HG03432 (cell line): Measurements from ENCODE around the gene SIGMAR1.
"Not testable (repeated sequence)": the region's sequence is repeated elsewhere in the genome, so short reads cannot be mapped to it uniquely, and the experiment has no call there.

Experiments
- ATAC-seq: cut with Tn5 transposase; IDR thresholded peaks from one replicate; pipeline ENCODE4 v1.9.1; 2021; ENCODE audit warnings: mild to moderate bottlenecking, moderate library complexity; ENCODE audit not compliant: unreplicated experiment

SIGMAR1 gene

GRCh38 chr9:34655394-34655793 lies 17.8 kb upstream of the SIGMAR1 start:
- ATAC-seq = no peak

- ATAC-seq = no peak
Observed at GRCh38 chr9:34654323-34655051, 16.9 kb upstream of the SIGMAR1 start.

GRCh38 chr9:34653151-34654072 lies 15.8 kb upstream of the SIGMAR1 start:
- ATAC-seq = no peak

GRCh38 chr9:34652602-34653000 lies 15.0 kb upstream of the SIGMAR1 start:
- ATAC-seq = no peak

- ATAC-seq = no peak
Observed at GRCh38 chr9:34651876-34652601, 14.5 kb upstream of the SIGMAR1 start, which contains the start of gene IL11RA. TSS of gene IL11RA (plus strand) at chr9:34652185. CDS start at chr9:34655218, 3,033 bp downstream.

GRCh38 chr9:34651321-34651720 lies 13.7 kb upstream of the SIGMAR1 start:
- ATAC-seq = no peak

GRCh38 chr9:34650816-34651215 lies 13.2 kb upstream of the SIGMAR1 start:
- no peak for ATAC-seq

- ATAC-seq = no peak
Observed at GRCh38 chr9:34648673-34649072, 11.1 kb upstream of the SIGMAR1 start.

GRCh38 chr9:34647651-34648050 lies 10.1 kb upstream of the SIGMAR1 start:
- ATAC-seq = no peak

- no peak for ATAC-seq
Observed at GRCh38 chr9:34647084-34647403, 9.5 kb upstream of the SIGMAR1 start.

- ATAC-seq = peak; percentile 93
Observed at GRCh38 chr9:34646211-34647083, 8.9 kb upstream of the SIGMAR1 start, which contains the start of gene GALT. TSS of gene GALT (plus strand) at chr9:34646675. CDS start at chr9:34646705, 30 bp downstream.

- no peak for ATAC-seq
Observed at GRCh38 chr9:34644766-34645314, 7.3 kb upstream of the SIGMAR1 start.

GRCh38 chr9:34642679-34643078 lies 5.1 kb upstream of the SIGMAR1 start:
- ATAC-seq = no peak

- ATAC-seq = not testable (repeated sequence)
Observed at GRCh38 chr9:34639322-34639721, 1.7 kb upstream of the SIGMAR1 start.

- ATAC-seq = no peak
Observed at GRCh38 chr9:34638138-34638445, 505 bp upstream of the SIGMAR1 start.

GRCh38 chr9:34636791-34637355 lies 714 bp downstream of the SIGMAR1 start:
- ATAC-seq = no peak

GRCh38 chr9:34635556-34635955 lies 2.0 kb downstream of the SIGMAR1 start:
- no peak for ATAC-seq

GRCh38 chr9:34634551-34635248 lies 2.9 kb downstream of the SIGMAR1 start:
- ATAC-seq = no peak

GRCh38 chr9:34633851-34634550 lies 3.6 kb downstream of the SIGMAR1 start:
- ATAC-seq = no peak
